ENCODE measurements around the gene C17orf107.

DNA sequence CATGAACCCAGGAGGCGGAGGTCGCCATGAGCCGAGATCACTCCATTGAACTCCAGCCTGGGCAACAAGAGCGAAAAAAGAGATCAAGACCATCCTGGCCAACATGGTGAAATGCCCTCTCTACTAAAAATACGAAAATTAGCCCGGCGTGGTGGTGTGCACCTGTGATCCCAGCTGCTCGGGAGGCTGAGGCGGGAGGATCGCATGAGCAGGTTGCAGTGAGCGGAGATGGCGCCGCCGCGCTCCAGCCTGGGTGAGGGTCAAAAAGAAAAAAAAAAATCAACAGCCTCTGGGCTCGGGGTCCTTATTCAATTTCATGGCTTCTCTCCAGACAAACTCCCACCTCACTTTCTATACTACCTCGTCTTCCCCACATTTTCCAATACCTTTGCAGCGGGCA is 29.5 kb downstream of the C17orf107 start:
- TF ChIP-seq, protein P1, sequence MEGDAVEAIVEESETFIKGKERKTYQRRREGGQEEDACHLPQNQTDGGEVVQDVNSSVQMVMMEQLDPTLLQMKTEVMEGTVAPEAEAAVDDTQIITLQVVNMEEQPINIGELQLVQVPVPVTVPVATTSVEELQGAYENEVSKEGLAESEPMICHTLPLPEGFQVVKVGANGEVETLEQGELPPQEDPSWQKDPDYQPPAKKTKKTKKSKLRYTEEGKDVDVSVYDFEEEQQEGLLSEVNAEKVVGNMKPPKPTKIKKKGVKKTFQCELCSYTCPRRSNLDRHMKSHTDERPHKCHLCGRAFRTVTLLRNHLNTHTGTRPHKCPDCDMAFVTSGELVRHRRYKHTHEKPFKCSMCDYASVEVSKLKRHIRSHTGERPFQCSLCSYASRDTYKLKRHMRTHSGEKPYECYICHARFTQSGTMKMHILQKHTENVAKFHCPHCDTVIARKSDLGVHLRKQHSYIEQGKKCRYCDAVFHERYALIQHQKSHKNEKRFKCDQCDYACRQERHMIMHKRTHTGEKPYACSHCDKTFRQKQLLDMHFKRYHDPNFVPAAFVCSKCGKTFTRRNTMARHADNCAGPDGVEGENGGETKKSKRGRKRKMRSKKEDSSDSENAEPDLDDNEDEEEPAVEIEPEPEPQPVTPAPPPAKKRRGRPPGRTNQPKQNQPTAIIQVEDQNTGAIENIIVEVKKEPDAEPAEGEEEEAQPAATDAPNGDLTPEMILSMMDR (conservative IDR thresholded peaks at IDR 0.05; ENCODE audit: low read depth, low read length): no peak
- TF ChIP-seq EZH2 (IDR thresholded peaks at IDR 0.05; ENCODE audit: borderline replicate concordance, low read depth, low read length, poor library complexity, severe bottlenecking): no peak
